GM23338 (cell line): ENCODE data around the gene SIM1. TPM values are rescaled to one million over a fixed set of nuclear protein-coding genes. Genes with fewer than 3 reads are reported as not detected.
A peak's percentile ranks its signal among the peaks of the same experiment; 100 is the strongest.

ENCODE experiments used
- ATAC-seq: fragments of 200-7000 bp; cut with Tn5 transposase; 3 replicates; pipeline ENCODE4 v1.9.1; 2020
- DNase-seq: peaks from one replicate; pipeline ENCODE4 v3.0.0-alpha.2; 2015; ENCODE audit warnings: low spot score
- H2AFZ ChIP-seq: fragments of 200-600 bp; sonication (generic); 2 replicates; pipeline ENCODE4 v1.8.0; 2016; ENCODE audit warnings: antibody characterized with exemption, mild to moderate bottlenecking, moderate library complexity
- H3F3A ChIP-seq: fragments of 200-600 bp; sonication (generic); replicated peaks from 2 replicates; pipeline ENCODE4 v1.8.0; 2017; ENCODE audit warnings: antibody characterized with exemption, mixed run types, low read depth
- H3K27ac ChIP-seq: fragments of 200-600 bp; sonication (generic); 2 replicates; pipeline ENCODE4 v1.6.1; 2016; ENCODE audit warnings: low read depth
- H3K27me3 ChIP-seq: fragments of 200-600 bp; sonication (generic); 2 replicates; pipeline ENCODE4 v1.8.0; 2016; ENCODE audit warnings: mild to moderate bottlenecking, mixed run types, moderate library complexity; ENCODE audit not compliant: insufficient read depth
- H3K36me3 ChIP-seq: fragments of 200-600 bp; sonication (generic); 2 replicates; pipeline ENCODE4 v1.8.0; 2016; ENCODE audit warnings: mild to moderate bottlenecking; ENCODE audit not compliant: insufficient read depth
- H3K4me1 ChIP-seq: fragments of 200-600 bp; sonication (generic); 2 replicates; pipeline ENCODE4 v1.8.0; 2016; ENCODE audit warnings: mild to moderate bottlenecking, moderate library complexity; ENCODE audit not compliant: insufficient read depth
- H3K4me2 ChIP-seq: fragments of 200-600 bp; sonication (generic); 2 replicates; pipeline ENCODE4 v1.7.1; 2017; ENCODE audit warnings: mixed run types
- H3K4me3 ChIP-seq: fragments of 200-600 bp; sonication (generic); 2 replicates; pipeline ENCODE4 v1.6.1; 2016; ENCODE audit warnings: mixed run types
- H3K79me2 ChIP-seq: fragments of 200-600 bp; sonication (generic); replicated peaks from 2 replicates; pipeline ENCODE4 v1.8.0; 2017; ENCODE audit warnings: mild to moderate bottlenecking; ENCODE audit not compliant: insufficient read depth
- H3K9me2 ChIP-seq: fragments of 200-600 bp; sonication (generic); 2 replicates; pipeline ENCODE4 v1.8.0; 2017; ENCODE audit not compliant: insufficient read depth
- H4K20me1 ChIP-seq: fragments of 200-600 bp; sonication (generic); replicated peaks from 2 replicates; pipeline ENCODE4 v1.8.0; 2017; ENCODE audit warnings: mild to moderate bottlenecking; ENCODE audit not compliant: insufficient read depth
- H3K27ac Mint-ChIP-seq: 2 replicates; pipeline ENCODE4 v1.8.0; 2020; ENCODE audit warnings: inconsistent platforms, mild to moderate bottlenecking, moderate library complexity, mixed read lengths
- H3K27me3 Mint-ChIP-seq: 3 replicates; pipeline ENCODE4 v1.8.0; 2022; ENCODE audit warnings: low read depth, mild to moderate bottlenecking, moderate library complexity, mixed read lengths, inconsistent platforms; ENCODE audit not compliant: insufficient read depth, poor library complexity
- H3K36me3 Mint-ChIP-seq: 3 replicates; pipeline ENCODE4 v1.8.0; 2021; ENCODE audit warnings: low read depth, mild to moderate bottlenecking, inconsistent platforms, moderate library complexity, mixed read lengths
- H3K4me1 Mint-ChIP-seq: 3 replicates; pipeline ENCODE4 v1.8.0; 2020; ENCODE audit warnings: mild to moderate bottlenecking, inconsistent platforms, mixed read lengths
- H3K4me3 Mint-ChIP-seq: 3 replicates; pipeline ENCODE4 v1.8.0; 2021; ENCODE audit warnings: moderate library complexity, mild to moderate bottlenecking, inconsistent platforms, mixed read lengths
- H3K9me3 Mint-ChIP-seq: 3 replicates; pipeline ENCODE4 v1.8.0; 2020; ENCODE audit warnings: moderate library complexity, mild to moderate bottlenecking, inconsistent platforms, mixed read lengths
- CREB1 ChIP-seq: fragments of 250-450 bp; sonication (Bioruptor Pico); IDR thresholded peaks from 2 replicates; pipeline ENCODE4 v1.5.0; 2020; ENCODE audit warnings: low read depth, mild to moderate bottlenecking, moderate library complexity
- ETS1 ChIP-seq: IDR thresholded peaks from 2 replicates; pipeline ENCODE4 v1.6.1; 2016; ENCODE audit warnings: antibody characterized with exemption
- EZH2phosphoT487 ChIP-seq: fragments of 200-600 bp; sonication (generic); IDR thresholded peaks from one replicate; pipeline ENCODE4 v1.8.1; 2018; ENCODE audit warnings: antibody characterized with exemption; ENCODE audit not compliant: unreplicated experiment
- JUNB ChIP-seq: IDR thresholded peaks from one replicate; pipeline ENCODE4 v1.6.1; 2016; ENCODE audit warnings: antibody characterized with exemption; ENCODE audit not compliant: unreplicated experiment
- ZNF114 ChIP-seq: fragments of 250-450 bp; sonication (Bioruptor Pico); IDR thresholded peaks from 2 replicates; pipeline ENCODE4 v1.5.0; 2020; ENCODE audit warnings: mild to moderate bottlenecking, moderate library complexity
- ZNF462 ChIP-seq: fragments of 250-450 bp; sonication (Bioruptor Pico); IDR thresholded peaks from 2 replicates; pipeline ENCODE4 v1.5.0; 2020; ENCODE audit warnings: mild to moderate bottlenecking, moderate library complexity
- polyA plus RNA-seq: library from polyadenylated mRNA; unstranded; fragments of >200 nt; fragmentation: Nextera tagmentation; extraction: Ambion mirVana; gene quantifications from 2 replicates; pipeline ENCODE4 v1.2.1, GENCODE V29; 2016
- total RNA-seq: library from RNA; depleted of rRNA; stranded (reverse); fragments of >200 nt; shearing (Covaris generic); gene quantifications from 2 replicates; pipeline ENCODE4 v1.2.3, GENCODE V29; 2014
- TF ChIP-seq, protein P1 (sequence below): IDR thresholded peaks from one replicate; pipeline ENCODE4 v1.6.1; 2018; ENCODE audit warnings: antibody characterized with exemption; ENCODE audit not compliant: unreplicated experiment
- TF ChIP-seq, protein P2 (sequence below), 2 experiments: fragments of 200-600 bp in 1 of 2; sonication (generic) in 1 of 2; conservative IDR thresholded peaks; 2 replicates each; pipeline versions ENCODE4 v1.5.1 to v1.6.1; 2016 to 2017; ENCODE audit warnings: antibody characterized with exemption in 2 of 2, low read depth in 2 of 2, mild to moderate bottlenecking in 2 of 2, moderate library complexity in 1 of 2

SIM1 gene
- total and polyA plus RNA-seq, 2 experiments from 2014 or later: 0.42 to 0.49 TPM

DNA sequence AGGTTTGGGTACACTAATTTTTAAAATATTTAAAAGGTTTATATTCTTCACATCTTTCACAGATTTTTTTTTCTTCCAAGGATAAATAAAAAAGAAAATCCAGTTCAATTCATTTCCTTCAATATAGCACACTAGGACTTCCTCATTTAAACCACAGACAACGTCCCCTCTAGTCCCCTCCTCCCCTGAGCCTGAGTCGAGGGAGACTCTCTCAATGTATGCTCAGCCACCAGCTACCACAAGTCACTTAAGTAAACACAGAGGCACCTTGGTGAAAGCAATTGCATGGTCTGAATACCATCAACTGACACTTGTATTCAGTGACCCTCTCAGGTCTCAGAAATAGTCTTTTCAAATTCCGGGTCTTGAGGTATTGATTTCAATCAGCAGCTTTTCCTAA lies 88.6 kb downstream of the SIM1 start:
- Histone ChIP-seq H3K9me2 (no peaks in the 10 kb centered on the region), H4K20me1 (no peaks in the 10 kb centered on the region), H3K4me3 (no peak overlapping the region), H3K36me3 (no peaks in the 10 kb centered on the region), H3K4me2 (no peak overlapping the region), H2AFZ (no peak overlapping the region), H3K27ac (no peak overlapping the region), H3K27me3 (no peaks in the 10 kb centered on the region), H3K4me1 (peaks cover 12% of the 10 kb centered on the region; the same call in 1 of the 2 replicates), H3F3A (no peaks in the 10 kb centered on the region), H3K79me2 (no peaks in the 10 kb centered on the region)
- Mint-ChIP-seq H3K27me3 (no peaks in the 10 kb centered on the region), H3K4me3 (no peak overlapping the region), H3K27ac (peak overlapping the region; percentile 74), H3K4me1 (peaks cover 24% of the 10 kb centered on the region), H3K36me3 (no peaks in the 10 kb centered on the region), H3K9me3 (no peaks in the 10 kb centered on the region)
- ATAC-seq (peak; percentile 88), DNase-seq (peak; percentile 51)
- no peak for TF ChIP-seq CREB1 (CRISPR knock-in tag)
- no peak for TF ChIP-seq EZH2phosphoT487
- TF ChIP-seq, protein P1, sequence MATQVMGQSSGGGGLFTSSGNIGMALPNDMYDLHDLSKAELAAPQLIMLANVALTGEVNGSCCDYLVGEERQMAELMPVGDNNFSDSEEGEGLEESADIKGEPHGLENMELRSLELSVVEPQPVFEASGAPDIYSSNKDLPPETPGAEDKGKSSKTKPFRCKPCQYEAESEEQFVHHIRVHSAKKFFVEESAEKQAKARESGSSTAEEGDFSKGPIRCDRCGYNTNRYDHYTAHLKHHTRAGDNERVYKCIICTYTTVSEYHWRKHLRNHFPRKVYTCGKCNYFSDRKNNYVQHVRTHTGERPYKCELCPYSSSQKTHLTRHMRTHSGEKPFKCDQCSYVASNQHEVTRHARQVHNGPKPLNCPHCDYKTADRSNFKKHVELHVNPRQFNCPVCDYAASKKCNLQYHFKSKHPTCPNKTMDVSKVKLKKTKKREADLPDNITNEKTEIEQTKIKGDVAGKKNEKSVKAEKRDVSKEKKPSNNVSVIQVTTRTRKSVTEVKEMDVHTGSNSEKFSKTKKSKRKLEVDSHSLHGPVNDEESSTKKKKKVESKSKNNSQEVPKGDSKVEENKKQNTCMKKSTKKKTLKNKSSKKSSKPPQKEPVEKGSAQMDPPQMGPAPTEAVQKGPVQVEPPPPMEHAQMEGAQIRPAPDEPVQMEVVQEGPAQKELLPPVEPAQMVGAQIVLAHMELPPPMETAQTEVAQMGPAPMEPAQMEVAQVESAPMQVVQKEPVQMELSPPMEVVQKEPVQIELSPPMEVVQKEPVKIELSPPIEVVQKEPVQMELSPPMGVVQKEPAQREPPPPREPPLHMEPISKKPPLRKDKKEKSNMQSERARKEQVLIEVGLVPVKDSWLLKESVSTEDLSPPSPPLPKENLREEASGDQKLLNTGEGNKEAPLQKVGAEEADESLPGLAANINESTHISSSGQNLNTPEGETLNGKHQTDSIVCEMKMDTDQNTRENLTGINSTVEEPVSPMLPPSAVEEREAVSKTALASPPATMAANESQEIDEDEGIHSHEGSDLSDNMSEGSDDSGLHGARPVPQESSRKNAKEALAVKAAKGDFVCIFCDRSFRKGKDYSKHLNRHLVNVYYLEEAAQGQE: no peak
- no peak for TF ChIP-seq JUNB
- no peak for TF ChIP-seq ZNF462 (CRISPR knock-in tag)
- no peak for TF ChIP-seq ZNF114 (CRISPR knock-in tag)
- TF ChIP-seq, protein P2, sequence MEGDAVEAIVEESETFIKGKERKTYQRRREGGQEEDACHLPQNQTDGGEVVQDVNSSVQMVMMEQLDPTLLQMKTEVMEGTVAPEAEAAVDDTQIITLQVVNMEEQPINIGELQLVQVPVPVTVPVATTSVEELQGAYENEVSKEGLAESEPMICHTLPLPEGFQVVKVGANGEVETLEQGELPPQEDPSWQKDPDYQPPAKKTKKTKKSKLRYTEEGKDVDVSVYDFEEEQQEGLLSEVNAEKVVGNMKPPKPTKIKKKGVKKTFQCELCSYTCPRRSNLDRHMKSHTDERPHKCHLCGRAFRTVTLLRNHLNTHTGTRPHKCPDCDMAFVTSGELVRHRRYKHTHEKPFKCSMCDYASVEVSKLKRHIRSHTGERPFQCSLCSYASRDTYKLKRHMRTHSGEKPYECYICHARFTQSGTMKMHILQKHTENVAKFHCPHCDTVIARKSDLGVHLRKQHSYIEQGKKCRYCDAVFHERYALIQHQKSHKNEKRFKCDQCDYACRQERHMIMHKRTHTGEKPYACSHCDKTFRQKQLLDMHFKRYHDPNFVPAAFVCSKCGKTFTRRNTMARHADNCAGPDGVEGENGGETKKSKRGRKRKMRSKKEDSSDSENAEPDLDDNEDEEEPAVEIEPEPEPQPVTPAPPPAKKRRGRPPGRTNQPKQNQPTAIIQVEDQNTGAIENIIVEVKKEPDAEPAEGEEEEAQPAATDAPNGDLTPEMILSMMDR (conservative IDR thresholded peaks at IDR 0.05; ENCODE audit: low read depth in 2 of 2): no peak
- no peak for TF ChIP-seq ETS1
